Immature natural killer cell (primary cell): ENCODE measurements around the gene HSD17B3. TPM values are rescaled to one million over a fixed set of nuclear protein-coding genes. Genes with fewer than 3 reads are reported as not detected.

Experiments
- DNase-seq, 3 donors: peaks; one replicate each; pipeline ENCODE4 v3.0.0; 2022; ENCODE audit warnings: mixed read lengths in 1 of 3
- H3K27ac Mint-ChIP-seq, 6 donors: one replicate each; pipeline ENCODE4 v1.8.0; 2020; ENCODE audit warnings: mixed read lengths in 6 of 6, mild to moderate bottlenecking in 5 of 6, inconsistent platforms in 4 of 6, moderate library complexity in 3 of 6
- H3K27me3 Mint-ChIP-seq, 3 donors: one replicate each; pipeline ENCODE4 v1.8.0; 2020 to 2021; ENCODE audit warnings: low read depth in 3 of 3, mild to moderate bottlenecking in 3 of 3, mixed read lengths in 3 of 3, moderate library complexity in 3 of 3, inconsistent platforms in 1 of 3
- H3K36me3 Mint-ChIP-seq, 3 donors: one replicate each; pipeline ENCODE4 v1.8.0; 2020; ENCODE audit warnings: mixed read lengths in 3 of 3, inconsistent platforms in 2 of 3, mild to moderate bottlenecking in 2 of 3
- H3K4me1 Mint-ChIP-seq, 2 donors: one replicate each; pipeline ENCODE4 v1.8.0; 2020; ENCODE audit warnings: inconsistent platforms in 2 of 2, mild to moderate bottlenecking in 2 of 2, mixed read lengths in 2 of 2, moderate library complexity in 1 of 2
- H3K4me3 Mint-ChIP-seq, 5 donors: one replicate each; pipeline ENCODE4 v1.8.0; 2020; ENCODE audit warnings: mild to moderate bottlenecking in 5 of 5, mixed read lengths in 5 of 5, inconsistent platforms in 3 of 5, moderate library complexity in 3 of 5
- H3K9me3 Mint-ChIP-seq, 6 donors: one replicate each; pipeline ENCODE4 v1.8.0; 2020; ENCODE audit warnings: mild to moderate bottlenecking in 6 of 6, mixed read lengths in 6 of 6, inconsistent platforms in 4 of 6, moderate library complexity in 3 of 6
- polyA plus RNA-seq, 3 donors: library from polyadenylated mRNA; unstranded; fragments of 300-500 nt; fragmentation: Illumina TruSeq; gene quantifications; one replicate each; pipeline ENCODE4 v1.2.3, GENCODE V29; 2021

The HSD17B3 gene
- polyA plus RNA-seq, 3 donors from 2014 or later = not detected

DNA sequence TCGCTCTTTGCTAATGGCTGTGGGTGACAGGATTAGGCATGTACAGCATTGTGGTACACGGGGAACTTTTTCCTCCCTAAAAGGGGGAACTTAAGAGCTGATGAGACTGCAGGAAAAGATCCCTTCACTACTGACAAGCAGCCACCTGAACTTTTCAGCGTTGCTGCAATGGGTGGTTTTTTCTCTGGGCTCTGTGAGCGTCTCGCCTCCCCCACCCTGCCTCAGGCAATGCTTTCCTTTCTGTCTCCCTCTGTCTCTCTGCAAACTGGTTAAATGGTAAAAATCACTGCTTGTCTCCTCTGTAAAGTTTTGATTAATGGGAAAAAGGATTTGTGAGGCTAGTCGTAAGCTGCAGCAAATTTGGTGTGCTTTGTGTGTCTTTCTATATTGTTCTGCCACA is 20.3 kb downstream of the HSD17B3 start:
- no peak overlapping the region for H3K27ac Mint-ChIP-seq
- peaks cover 0 to 5% (median 3%) of the 10 kb centered on the region in 3 donors for H3K36me3 Mint-ChIP-seq
- peaks cover 1 to 6% (median 4%) of the 10 kb centered on the region in 3 donors for H3K27me3 Mint-ChIP-seq
- H3K4me1 Mint-ChIP-seq = no peaks in the 10 kb centered on the region
- peaks cover 0 to 9% (median under 1%) of the 10 kb centered on the region in 6 donors for H3K9me3 Mint-ChIP-seq
- H3K4me3 Mint-ChIP-seq = no peak overlapping the region
- DNase-seq = no peak

DNA sequence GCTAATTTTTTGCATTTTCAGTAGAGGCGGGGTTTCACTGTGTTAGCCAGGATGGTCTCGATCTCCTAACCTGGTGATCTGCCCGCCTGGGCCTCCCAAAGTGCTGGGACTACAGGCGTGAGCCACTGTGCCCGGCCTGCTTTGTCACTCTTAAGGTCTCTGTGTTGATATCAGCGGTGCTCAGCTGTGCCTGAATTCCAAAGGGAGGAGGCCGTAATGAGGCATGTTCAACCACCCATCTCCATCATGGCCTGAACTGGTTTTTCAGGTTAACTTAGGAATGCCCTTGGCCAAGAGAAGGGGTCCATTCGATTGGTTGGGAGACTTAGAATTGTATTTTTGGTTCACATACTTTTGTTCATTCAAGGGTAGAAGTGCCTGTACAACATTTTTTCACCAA is 22.0 kb downstream of the HSD17B3 start:
- no peak for DNase-seq
- Mint-ChIP-seq H3K27ac (no peak overlapping the region), H3K36me3 (peaks cover 0 to 7% (median 0%) of the 10 kb centered on the region in 3 donors), H3K27me3 (peaks cover 0 to 6% (median 2%) of the 10 kb centered on the region in 3 donors), H3K4me3 (no peak overlapping the region), H3K9me3 (peaks cover 1 to 15% (median 10%) of the 10 kb centered on the region in 6 donors), H3K4me1 (no peaks in the 10 kb centered on the region)

DNA sequence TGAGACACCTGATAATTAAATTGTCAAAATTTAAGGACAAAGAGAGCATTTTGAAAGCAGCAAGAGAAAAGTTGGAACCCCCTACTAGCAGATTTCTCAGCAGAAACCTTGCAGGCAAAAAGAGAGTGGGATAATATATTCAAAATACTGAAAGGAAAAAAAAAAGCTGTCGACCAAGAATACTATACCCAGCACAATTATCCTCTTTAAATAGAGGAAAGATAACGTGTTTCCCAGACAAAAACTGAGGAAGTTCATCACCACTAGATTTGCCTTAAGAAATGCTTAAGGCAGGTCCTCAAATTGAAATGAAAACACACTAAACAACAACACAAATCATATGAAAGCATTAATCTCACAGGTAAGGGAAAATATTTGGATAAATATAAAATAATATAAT is 27.0 kb downstream of the HSD17B3 start:
- Mint-ChIP-seq H3K27me3 (peaks cover 0 to 5% (median 3%) of the 10 kb centered on the region in 3 donors), H3K9me3 (peaks cover 13 to 33% (median 27%) of the 10 kb centered on the region in 6 donors), H3K4me3 (no peak overlapping the region), H3K4me1 (no peaks in the 10 kb centered on the region), H3K36me3 (peaks cover 5 to 18% (median 5%) of the 10 kb centered on the region in 3 donors), H3K27ac (no peak overlapping the region)
- no peak for DNase-seq

DNA sequence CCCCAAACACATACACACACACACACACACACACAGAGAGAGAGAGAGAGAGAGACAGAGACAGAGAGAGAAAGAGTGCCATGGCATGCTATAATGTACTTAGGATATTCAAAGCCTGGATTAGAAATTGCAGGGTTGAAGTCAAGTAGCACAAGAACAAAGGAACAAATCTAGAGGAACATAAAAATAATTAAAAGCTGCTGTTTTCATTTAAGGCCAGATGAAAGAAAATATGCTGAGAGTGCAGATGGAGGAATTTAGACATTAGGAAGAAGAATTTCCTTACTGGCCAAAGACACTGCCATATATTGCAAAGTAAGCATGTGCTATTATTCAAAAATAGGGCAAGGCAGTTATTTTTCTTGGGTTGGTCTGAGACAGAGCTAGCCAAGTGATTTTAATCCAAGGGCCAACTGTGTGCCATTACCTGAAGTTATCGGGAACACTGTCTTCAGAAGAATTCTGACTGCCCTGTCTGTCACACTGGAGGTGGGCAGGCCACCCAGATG is 31.7 kb downstream of the HSD17B3 start:
- Mint-ChIP-seq H3K27ac (no peak overlapping the region), H3K9me3 (peaks cover 12 to 25% (median 21%) of the 10 kb centered on the region in 6 donors), H3K4me1 (no peaks in the 10 kb centered on the region), H3K27me3 (peaks cover 2 to 7% (median 6%) of the 10 kb centered on the region in 3 donors), H3K4me3 (no peak overlapping the region), H3K36me3 (peaks cover 5 to 12% (median 5%) of the 10 kb centered on the region in 3 donors)
- no peak for DNase-seq

DNA sequence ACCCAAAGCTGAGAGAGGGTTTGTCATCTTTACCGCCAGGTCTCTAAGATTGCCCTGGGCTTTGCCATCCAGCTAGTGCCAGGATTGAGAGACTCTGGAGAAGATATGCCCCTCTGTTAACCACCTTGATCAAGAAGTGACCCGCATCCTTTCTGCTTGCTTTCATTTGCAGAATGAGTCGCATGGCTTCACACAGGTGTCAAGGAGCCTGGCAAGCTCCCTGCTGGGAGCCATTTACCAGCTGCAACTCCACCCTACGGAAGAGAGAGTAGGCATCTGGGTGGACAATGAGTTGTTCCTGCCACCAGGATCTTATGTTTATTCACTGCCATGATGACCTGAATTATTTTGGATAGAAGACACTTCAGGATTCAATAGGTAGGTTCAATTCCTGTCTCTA is 43.0 kb downstream of the HSD17B3 start:
- no peak for DNase-seq
- Mint-ChIP-seq H3K4me1 (no peaks in the 10 kb centered on the region), H3K27me3 (peaks cover 0 to 9% (median 4%) of the 10 kb centered on the region in 3 donors), H3K27ac (no peak overlapping the region), H3K4me3 (no peak overlapping the region), H3K36me3 (no peaks in the 10 kb centered on the region), H3K9me3 (no peaks in the 10 kb centered on the region)

DNA sequence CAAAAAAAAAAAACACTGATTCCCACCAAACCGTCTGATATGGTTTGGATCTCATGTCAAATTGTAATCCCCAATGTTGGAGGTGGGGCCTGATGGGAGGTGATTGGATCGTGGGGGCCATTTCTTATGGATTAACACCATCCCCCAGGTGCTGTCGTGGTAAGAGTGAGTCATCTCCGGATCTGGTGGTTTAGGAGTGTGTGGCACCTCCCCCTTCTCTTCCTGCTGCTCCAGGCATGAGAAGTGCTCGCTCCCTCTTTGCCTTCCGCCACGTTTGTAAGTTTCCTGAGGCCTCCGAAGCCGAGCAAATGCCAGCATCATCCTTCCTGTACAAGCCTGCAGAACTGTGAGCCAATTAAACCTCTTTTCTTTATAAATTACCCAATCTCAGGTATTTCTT is 45.2 kb downstream of the HSD17B3 start:
- H3K27me3 Mint-ChIP-seq = peaks cover 0 to 13% (median 4%) of the 10 kb centered on the region in 3 donors
- H3K36me3 Mint-ChIP-seq = no peaks in the 10 kb centered on the region
- H3K9me3 Mint-ChIP-seq = no peaks in the 10 kb centered on the region
- no peaks in the 10 kb centered on the region for H3K4me1 Mint-ChIP-seq
- no peak for DNase-seq
- H3K27ac Mint-ChIP-seq = no peak overlapping the region
- no peak overlapping the region for H3K4me3 Mint-ChIP-seq

DNA sequence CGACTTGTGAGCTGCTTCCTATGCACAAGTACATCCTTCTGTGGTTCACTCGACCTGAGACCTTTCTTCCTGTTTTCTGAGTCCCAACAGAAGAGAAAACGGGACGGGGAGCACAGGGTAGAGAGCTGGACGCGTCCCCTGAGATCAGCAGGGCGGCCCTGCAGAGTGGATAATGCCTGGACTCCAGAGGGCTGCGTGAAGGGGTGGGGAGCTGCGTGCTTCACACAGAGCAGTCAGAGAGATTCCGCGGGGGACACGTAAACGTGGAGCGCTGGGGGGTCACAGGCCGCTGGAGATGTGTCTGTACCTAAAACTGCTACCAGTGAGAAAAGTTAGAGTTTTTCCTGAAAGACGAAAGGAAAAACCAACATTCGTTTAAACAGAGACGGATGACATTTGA is 46.3 kb downstream of the HSD17B3 start:
- Mint-ChIP-seq H3K4me1 (no peaks in the 10 kb centered on the region), H3K27me3 (peaks cover 4 to 13% (median 4%) of the 10 kb centered on the region in 3 donors), H3K4me3 (no peak overlapping the region), H3K9me3 (no peaks in the 10 kb centered on the region), H3K27ac (no peak overlapping the region), H3K36me3 (no peaks in the 10 kb centered on the region)
- DNase-seq = no peak

DNA sequence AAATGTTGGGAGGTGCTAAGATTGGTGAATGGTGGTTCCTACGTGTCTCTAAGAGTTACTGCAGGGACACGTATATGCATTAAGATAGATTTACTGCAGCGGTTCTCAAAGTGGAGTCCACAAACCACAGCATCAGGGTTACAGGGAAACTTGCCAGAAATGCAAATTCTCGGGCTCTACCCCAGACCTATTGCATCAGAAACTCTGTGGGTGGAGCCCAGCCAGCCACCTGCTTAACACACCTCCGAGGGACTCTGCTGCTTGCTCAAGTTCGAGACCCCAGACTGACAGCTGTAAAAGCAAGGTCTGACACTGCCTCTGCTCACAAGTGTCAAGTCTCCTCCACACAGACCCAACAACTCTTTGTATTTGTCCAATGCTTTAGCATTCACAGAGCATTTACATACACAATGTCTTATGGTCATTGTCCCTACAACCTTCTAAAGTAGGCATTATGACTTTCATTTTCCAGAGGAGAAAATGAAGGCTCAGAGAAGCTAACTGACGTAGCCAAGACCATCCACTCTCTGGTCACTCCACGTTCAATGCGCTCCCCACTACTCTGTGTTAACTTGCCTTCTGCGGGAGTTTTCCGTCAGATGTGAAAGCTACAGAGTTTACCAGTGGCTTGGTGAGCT is 48.8 kb downstream of the HSD17B3 start:
- no peak overlapping the region for H3K27ac Mint-ChIP-seq
- H3K27me3 Mint-ChIP-seq = peaks cover 4 to 17% (median 7%) of the 10 kb centered on the region in 3 donors

DNA sequence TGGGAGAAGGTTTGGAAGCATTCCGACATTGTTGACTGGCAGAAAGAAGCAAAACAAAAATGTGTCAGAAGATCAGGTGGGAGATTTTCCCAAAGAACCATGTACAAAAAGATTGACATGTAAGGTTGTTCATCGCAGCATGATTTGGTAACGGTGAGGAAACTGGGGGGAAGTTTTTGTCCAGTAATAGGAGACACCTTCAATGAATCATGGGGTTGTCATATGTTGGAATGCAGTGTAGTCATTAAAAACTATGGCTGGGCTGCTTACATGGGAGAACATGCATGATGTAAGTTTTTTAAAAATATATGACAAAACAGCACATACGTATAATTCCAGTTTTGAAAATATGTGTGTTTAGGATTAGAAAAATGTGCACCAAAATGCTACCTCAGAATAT is 50.5 kb downstream of the HSD17B3 start:
- no peaks in the 10 kb centered on the region for H3K9me3 Mint-ChIP-seq
- DNase-seq = no peak
- H3K4me1 Mint-ChIP-seq = no peaks in the 10 kb centered on the region
- no peak overlapping the region for H3K27ac Mint-ChIP-seq
- no peaks in the 10 kb centered on the region for H3K36me3 Mint-ChIP-seq
- peaks cover 3 to 18% (median 9%) of the 10 kb centered on the region in 3 donors for H3K27me3 Mint-ChIP-seq
- no peak overlapping the region for H3K4me3 Mint-ChIP-seq

More for the DNA sequence above, 48.8 kb downstream of the HSD17B3 start:
- Mint-ChIP-seq H3K4me1 (no peaks in the 10 kb centered on the region), H3K9me3 (no peaks in the 10 kb centered on the region), H3K36me3 (no peaks in the 10 kb centered on the region), H3K4me3 (no peak overlapping the region)
- DNase-seq = no peak

DNA sequence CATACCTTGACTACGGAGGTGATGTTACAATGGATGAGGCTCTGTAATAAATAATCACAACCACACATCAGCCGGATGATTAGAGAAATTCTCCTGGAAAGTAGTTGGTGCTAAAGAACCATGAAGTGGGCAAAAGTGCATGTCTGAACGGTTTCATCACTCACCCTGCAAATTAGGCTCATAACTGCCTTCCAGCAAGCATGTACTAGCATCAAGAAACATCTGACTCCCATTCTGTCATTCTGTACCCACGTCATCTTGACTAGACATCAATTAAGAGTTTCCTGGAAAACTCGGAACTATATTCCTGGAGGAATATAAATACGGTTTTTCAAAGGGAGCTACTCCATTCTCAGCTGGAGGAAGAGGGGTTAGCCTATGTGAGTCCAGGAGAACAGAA is 52.2 kb downstream of the HSD17B3 start:
- Mint-ChIP-seq H3K27ac (no peak overlapping the region), H3K9me3 (no peaks in the 10 kb centered on the region), H3K4me3 (no peak overlapping the region), H3K36me3 (no peaks in the 10 kb centered on the region), H3K27me3 (peaks cover 1 to 21% (median 9%) of the 10 kb centered on the region in 3 donors), H3K4me1 (no peaks in the 10 kb centered on the region)
- DNase-seq = no peak

DNA sequence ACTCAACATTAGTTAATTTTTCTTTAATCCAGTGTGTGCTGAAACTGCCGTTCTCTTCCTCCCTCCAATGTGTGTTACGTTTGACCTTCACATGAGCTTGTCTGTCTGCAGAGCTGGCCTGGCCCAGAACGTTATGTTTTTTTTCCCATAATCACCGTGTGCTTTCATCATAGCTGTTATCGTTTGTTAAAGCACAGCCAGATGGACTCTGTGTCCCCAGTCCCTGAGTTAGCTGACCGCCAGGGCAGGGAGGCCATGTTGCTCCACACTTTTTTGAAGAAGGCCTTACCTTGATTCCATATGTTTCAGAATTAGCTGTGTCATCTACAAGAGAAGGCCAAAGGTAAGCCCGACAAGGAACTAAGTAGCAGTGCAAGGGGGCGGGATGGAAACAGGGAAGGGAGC is 55.7 kb downstream of the HSD17B3 start:
- peaks cover 15 to 31% (median 28%) of the 10 kb centered on the region in 3 donors for H3K27me3 Mint-ChIP-seq
- no peak overlapping the region for H3K4me3 Mint-ChIP-seq
- no peaks in the 10 kb centered on the region for H3K9me3 Mint-ChIP-seq
- no peak for DNase-seq
- no peaks in the 10 kb centered on the region for H3K36me3 Mint-ChIP-seq
- peaks cover 5 to 9% of the 10 kb centered on the region in 2 donors for H3K4me1 Mint-ChIP-seq
- H3K27ac Mint-ChIP-seq = no peak overlapping the region

DNA sequence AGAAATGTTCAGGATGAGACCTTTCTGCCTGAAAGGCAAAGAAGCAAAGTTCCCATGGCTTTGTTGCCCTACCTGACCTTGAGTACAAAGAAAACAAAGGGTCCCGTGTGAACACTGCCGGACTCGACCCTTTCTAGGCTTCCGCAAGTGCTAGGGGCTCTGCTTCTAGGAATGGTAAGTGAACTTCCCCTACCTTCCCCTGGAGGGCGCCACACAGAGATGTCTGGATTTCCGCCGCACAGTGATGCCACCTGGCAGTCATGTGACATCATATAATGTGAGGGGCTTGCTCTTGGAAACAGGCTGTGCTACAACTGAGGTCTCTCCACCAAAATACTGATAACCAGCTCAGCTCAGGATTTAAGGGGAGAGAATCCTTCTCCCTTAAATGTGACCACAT is 56.6 kb downstream of the HSD17B3 start:
- H3K4me1 Mint-ChIP-seq = peaks cover 14 to 18% of the 10 kb centered on the region in 2 donors
- H3K36me3 Mint-ChIP-seq = no peaks in the 10 kb centered on the region
- H3K4me3 Mint-ChIP-seq = no peak overlapping the region
- peaks cover 16 to 37% (median 33%) of the 10 kb centered on the region in 3 donors for H3K27me3 Mint-ChIP-seq
- no peak overlapping the region for H3K27ac Mint-ChIP-seq
- H3K9me3 Mint-ChIP-seq = no peaks in the 10 kb centered on the region
- DNase-seq = no peak

DNA sequence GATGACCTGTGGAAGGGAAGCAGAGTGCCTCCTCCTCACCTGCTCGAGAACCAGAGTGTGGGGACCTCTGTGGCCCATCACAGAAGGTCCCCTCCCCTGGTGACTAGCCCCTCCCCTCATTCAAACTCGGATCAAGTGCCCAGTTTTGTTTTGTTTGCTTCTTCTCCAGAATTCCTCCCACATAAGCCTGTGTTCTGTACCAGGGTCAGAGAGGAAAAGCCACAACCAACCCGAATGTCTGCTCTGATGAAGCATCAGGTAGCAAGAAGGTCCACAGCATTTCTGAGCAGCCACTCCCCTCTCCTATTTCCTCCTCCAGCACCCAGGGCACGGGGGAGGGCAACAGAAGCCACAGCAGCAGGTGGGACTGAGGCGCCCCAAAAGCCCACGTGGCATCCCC is 58.2 kb downstream of the HSD17B3 start:
- no peak overlapping the region for H3K27ac Mint-ChIP-seq
- H3K27me3 Mint-ChIP-seq = peaks cover 19 to 44% (median 41%) of the 10 kb centered on the region in 3 donors

DNA sequence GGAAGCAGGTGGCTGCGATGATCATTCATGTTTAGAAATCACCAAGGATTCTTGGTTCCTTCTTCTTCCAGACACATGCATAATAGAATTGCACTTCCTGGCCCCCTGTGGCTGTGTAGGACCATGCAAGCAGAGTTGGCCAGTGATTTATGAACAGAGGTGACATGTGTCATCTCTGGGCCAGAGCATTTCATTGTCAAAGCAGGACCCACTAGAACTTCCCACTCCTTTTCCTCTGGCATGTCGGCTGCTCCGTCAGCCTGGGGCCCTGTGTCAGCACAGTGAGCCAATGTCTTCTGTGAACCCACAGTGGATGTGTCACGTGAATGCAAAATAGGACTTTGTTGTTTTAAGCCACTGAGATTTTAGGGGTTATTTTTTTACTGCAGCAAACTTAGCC is 59.2 kb downstream of the HSD17B3 start:
- Mint-ChIP-seq H3K4me3 (no peak overlapping the region), H3K27me3 (peaks cover 21 to 41% (median 38%) of the 10 kb centered on the region in 3 donors), H3K27ac (no peak overlapping the region), H3K9me3 (no peaks in the 10 kb centered on the region), H3K4me1 (peaks cover 16 to 29% of the 10 kb centered on the region in 2 donors), H3K36me3 (no peaks in the 10 kb centered on the region)
- no peak for DNase-seq

More for the DNA sequence above, 58.2 kb downstream of the HSD17B3 start:
- peaks cover 16 to 29% of the 10 kb centered on the region in 2 donors for H3K4me1 Mint-ChIP-seq
- H3K36me3 Mint-ChIP-seq = no peaks in the 10 kb centered on the region
- H3K9me3 Mint-ChIP-seq = no peaks in the 10 kb centered on the region
- DNase-seq = no peak
- no peak overlapping the region for H3K4me3 Mint-ChIP-seq
